Measurements from ENCODE around the gene APOBEC3C. TPM values are rescaled to one million over a fixed set of nuclear protein-coding genes. Genes with fewer than 3 reads are reported as not detected.
A peak's percentile ranks its signal among the peaks of the same experiment; 100 is the strongest.

APOBEC3C gene
- polyA plus RNA-seq, 1 donor from 2014 or later: not detected

DNA sequence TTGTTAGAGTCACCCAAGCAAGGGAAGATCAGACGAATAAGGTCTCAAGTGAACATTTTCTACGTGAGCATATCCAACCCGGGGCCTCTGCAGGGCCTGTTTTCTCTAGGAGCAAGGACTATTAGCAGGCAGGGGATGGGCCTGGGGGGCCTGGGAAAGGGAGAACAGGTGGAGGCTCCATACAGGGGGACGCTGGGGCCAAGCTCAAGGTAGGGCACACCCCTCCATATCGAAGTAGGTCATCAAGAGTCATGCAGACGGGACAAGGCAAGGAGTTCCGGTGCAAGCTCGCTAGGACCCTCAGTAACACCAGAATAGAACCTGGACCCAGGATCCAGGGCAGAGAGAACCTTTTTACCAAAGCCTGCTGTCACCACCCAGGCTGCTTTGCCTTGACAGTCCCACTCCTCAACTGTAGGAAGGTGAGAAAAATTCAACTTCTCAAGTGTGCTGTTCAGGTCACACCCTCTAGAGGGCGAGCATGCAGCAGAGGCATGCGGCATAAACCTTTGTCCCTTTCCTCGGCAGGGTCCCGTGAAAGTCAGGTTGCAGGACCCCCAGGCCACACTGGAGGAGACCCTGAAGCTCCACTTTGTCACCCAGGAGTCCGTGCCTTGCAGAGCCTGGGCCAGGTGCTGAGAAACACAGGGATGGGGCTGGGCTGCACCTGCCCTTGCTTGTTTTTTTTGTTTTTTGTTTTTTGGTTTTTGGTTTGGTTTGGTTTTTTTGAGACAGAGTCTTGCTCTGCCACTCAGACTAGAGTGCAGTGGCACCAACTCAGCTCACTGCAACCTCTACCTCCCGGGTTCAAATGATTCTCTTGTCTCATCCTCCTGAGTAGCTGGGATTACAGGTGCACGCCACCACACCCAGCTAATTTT lies 40.5 kb upstream of the APOBEC3C start:
- no peak overlapping the region for H3K4me2 ChIP-seq (ENCODE audit: low read length)

DNA sequence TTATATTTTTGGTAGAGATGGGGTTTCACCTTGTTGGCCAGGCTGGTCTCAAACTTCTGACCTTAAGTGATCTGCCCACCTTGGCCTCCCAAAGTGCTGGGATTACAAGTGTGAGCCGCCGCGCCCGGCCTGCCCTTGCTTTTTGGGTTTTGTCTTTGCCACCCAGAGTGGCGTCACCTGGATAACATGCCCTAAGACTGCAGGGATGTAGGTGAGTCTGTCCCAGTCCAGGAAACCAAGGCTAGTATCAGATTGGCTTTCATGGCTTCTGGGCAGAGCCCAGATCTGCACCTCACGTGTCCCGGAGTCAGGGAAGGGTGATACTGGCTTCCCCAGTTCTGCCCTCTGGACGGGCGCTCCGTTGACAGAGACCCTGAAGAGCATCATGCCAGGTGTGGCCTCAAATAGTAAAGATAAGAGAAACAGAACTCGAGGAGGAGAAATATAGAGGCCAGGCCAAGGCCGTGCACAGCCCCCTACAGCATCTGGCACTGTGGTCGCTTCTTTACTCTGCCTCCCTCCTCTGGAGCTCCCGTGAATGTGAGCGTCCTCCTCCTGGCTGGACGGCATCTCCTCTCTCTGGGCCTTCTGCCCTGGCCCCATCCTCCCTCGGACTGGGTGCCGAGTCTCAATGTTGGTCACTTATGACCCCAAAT lies 39.8 kb upstream of the APOBEC3C start:
- no peaks in the 10 kb centered on the region for H3K9me3 ChIP-seq (ENCODE audit: low read length)
- H2AFZ ChIP-seq (ENCODE audit: low read depth, low read length): no peak overlapping the region
- no peak overlapping the region for H3K4me3 ChIP-seq (ENCODE audit: low read length)

More for the DNA sequence above, 40.5 kb upstream of the APOBEC3C start:
- H3K36me3 ChIP-seq (ENCODE audit: insufficient read depth, low read length): no peaks in the 10 kb centered on the region
- no peak overlapping the region for H3K27ac ChIP-seq (ENCODE audit: low read length)
- TF ChIP-seq, protein P1, sequence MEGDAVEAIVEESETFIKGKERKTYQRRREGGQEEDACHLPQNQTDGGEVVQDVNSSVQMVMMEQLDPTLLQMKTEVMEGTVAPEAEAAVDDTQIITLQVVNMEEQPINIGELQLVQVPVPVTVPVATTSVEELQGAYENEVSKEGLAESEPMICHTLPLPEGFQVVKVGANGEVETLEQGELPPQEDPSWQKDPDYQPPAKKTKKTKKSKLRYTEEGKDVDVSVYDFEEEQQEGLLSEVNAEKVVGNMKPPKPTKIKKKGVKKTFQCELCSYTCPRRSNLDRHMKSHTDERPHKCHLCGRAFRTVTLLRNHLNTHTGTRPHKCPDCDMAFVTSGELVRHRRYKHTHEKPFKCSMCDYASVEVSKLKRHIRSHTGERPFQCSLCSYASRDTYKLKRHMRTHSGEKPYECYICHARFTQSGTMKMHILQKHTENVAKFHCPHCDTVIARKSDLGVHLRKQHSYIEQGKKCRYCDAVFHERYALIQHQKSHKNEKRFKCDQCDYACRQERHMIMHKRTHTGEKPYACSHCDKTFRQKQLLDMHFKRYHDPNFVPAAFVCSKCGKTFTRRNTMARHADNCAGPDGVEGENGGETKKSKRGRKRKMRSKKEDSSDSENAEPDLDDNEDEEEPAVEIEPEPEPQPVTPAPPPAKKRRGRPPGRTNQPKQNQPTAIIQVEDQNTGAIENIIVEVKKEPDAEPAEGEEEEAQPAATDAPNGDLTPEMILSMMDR (IDR thresholded peaks at IDR 0.05; ENCODE audit: poor library complexity, severe bottlenecking): peak; percentile 35
- no peak for TF ChIP-seq EP300 (conservative IDR thresholded peaks at IDR 0.05; ENCODE audit: poor library complexity, severe bottlenecking)
- H3F3A ChIP-seq (ENCODE audit: insufficient read depth, low read length, poor library complexity, severe bottlenecking): no peaks in the 10 kb centered on the region
- H4K20me1 ChIP-seq (ENCODE audit: insufficient read depth): no peaks in the 10 kb centered on the region
- H3K9ac ChIP-seq (ENCODE audit: low read length): no peak overlapping the region
- H3K27me3 ChIP-seq (ENCODE audit: insufficient read depth, low read depth, low read length): no peaks in the 10 kb centered on the region
- no peaks in the 10 kb centered on the region for H3K79me2 ChIP-seq (replicated peaks; ENCODE audit: insufficient read depth, low read length)
- H3K9me2 ChIP-seq (ENCODE audit: insufficient read depth, low read length): no peaks in the 10 kb centered on the region
- no peak overlapping the region for H2AFZ ChIP-seq (ENCODE audit: low read depth, low read length)
- H3K9me3 ChIP-seq (ENCODE audit: low read length): no peaks in the 10 kb centered on the region
- H3K4me3 ChIP-seq (ENCODE audit: low read length): no peak overlapping the region

More for the DNA sequence above, 39.8 kb upstream of the APOBEC3C start:
- Histone ChIP-seq H3K79me2 (replicated peaks; ENCODE audit: insufficient read depth, low read length) (no peaks in the 10 kb centered on the region), H3K9ac (ENCODE audit: low read length) (no peak overlapping the region), H4K20me1 (ENCODE audit: insufficient read depth) (no peaks in the 10 kb centered on the region), H3K4me2 (ENCODE audit: low read length) (no peak overlapping the region), H3K27me3 (ENCODE audit: insufficient read depth, low read depth, low read length) (no peaks in the 10 kb centered on the region), H3K36me3 (ENCODE audit: insufficient read depth, low read length) (no peaks in the 10 kb centered on the region), H3F3A (ENCODE audit: insufficient read depth, low read length, poor library complexity, severe bottlenecking) (no peaks in the 10 kb centered on the region), H3K27ac (ENCODE audit: low read length) (no peak overlapping the region), H3K9me2 (ENCODE audit: insufficient read depth, low read length) (no peaks in the 10 kb centered on the region)
- no peak for TF ChIP-seq SMC3 (conservative IDR thresholded peaks at IDR 0.05; ENCODE audit: poor library complexity)
- TF ChIP-seq MXI1 (conservative IDR thresholded peaks at IDR 0.05; ENCODE audit: poor library complexity, severe bottlenecking): no peak
- TF ChIP-seq, protein P1 (IDR thresholded peaks at IDR 0.05; ENCODE audit: poor library complexity, severe bottlenecking): no peak
- TF ChIP-seq, protein P2, sequence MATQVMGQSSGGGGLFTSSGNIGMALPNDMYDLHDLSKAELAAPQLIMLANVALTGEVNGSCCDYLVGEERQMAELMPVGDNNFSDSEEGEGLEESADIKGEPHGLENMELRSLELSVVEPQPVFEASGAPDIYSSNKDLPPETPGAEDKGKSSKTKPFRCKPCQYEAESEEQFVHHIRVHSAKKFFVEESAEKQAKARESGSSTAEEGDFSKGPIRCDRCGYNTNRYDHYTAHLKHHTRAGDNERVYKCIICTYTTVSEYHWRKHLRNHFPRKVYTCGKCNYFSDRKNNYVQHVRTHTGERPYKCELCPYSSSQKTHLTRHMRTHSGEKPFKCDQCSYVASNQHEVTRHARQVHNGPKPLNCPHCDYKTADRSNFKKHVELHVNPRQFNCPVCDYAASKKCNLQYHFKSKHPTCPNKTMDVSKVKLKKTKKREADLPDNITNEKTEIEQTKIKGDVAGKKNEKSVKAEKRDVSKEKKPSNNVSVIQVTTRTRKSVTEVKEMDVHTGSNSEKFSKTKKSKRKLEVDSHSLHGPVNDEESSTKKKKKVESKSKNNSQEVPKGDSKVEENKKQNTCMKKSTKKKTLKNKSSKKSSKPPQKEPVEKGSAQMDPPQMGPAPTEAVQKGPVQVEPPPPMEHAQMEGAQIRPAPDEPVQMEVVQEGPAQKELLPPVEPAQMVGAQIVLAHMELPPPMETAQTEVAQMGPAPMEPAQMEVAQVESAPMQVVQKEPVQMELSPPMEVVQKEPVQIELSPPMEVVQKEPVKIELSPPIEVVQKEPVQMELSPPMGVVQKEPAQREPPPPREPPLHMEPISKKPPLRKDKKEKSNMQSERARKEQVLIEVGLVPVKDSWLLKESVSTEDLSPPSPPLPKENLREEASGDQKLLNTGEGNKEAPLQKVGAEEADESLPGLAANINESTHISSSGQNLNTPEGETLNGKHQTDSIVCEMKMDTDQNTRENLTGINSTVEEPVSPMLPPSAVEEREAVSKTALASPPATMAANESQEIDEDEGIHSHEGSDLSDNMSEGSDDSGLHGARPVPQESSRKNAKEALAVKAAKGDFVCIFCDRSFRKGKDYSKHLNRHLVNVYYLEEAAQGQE (IDR thresholded peaks at IDR 0.05; ENCODE audit: borderline replicate concordance): no peak
- TF ChIP-seq RAD21 (conservative IDR thresholded peaks at IDR 0.05): no peak
- TF ChIP-seq TAF1 (IDR thresholded peaks at IDR 0.05; ENCODE audit: low read depth): no peak
- TF ChIP-seq EZH2 (IDR thresholded peaks at IDR 0.05; ENCODE audit: borderline replicate concordance, insufficient read depth, low read length, poor library complexity, severe bottlenecking): no peak
- no peak for TF ChIP-seq EP300 (conservative IDR thresholded peaks at IDR 0.05; ENCODE audit: poor library complexity, severe bottlenecking)
- no peak for TF ChIP-seq POLR2AphosphoS5 (IDR thresholded peaks at IDR 0.05)

All from neural cell (in vitro differentiated cells).